ENCODE results near the gene ACO2. TPM values are rescaled to one million over a fixed set of nuclear protein-coding genes. Genes with fewer than 3 reads are reported as not detected.

ACO2 gene
- total and polyA plus RNA-seq, 2 of the 13 experiments (the other 11 are each of a cell fraction or from before 2014, with no cell fraction given) = 19.2 to 45.6 TPM

DNA sequence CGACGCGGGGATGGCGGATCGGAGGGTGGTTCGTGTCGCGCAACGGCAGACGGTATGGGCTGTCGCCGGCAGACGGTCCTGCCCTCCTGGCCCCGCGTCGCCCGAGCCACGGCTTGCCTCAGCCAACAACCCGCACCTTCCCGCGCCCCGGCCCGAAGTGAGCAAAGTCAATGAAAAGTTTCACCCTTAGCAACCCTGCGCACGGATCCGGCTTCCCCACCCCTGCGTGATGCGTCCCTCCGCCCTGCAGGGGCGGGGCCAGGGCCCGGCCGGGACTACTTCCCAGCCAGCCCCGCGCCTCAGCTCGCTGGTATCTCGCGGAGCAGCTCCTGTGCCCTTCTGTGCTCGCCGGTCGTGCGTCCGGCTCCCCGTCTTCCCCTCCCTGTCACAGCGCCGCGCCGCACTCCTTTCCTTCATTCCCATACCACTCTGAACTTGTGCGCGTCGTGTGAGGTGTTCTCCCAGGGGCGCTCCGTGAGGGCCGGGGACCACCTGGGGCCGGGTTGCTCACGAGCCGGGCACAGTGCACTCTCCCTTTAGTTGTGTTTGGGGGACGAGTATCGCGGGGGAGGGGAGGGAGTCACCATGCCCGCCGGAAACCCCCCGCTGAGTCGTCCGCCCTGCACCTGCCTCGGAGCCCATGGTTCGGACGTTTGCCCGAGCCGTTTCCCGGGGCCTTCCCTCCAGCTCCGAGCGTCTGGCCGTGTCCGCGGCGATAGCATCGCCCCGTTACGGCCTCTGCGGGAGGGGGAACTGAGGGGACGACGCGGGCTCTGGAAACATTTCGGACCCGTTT lies 22.1 kb upstream of the ACO2 start, which contains the start of gene TOB2 (continued):
- peak; percentile 72; the same call in 1 of the 2 replicates for TF ChIP-seq ZNF326 (CRISPR knock-in tag; IDR thresholded peaks at IDR 0.05; ENCODE audit: borderline replicate concordance)
- 0 out of 2 replicates have a peak, but pooled peaks have one; percentile 75 for TF ChIP-seq SP1 (IDR thresholded peaks at IDR 0.05)
- TF ChIP-seq SP1 (CRISPR knock-in tag; IDR thresholded peaks at IDR 0.05) = peak; percentile 100
- TF ChIP-seq FOXA1 (IDR thresholded peaks at IDR 0.05) = no peak
- peak; percentile 45; the same call in 1 of the 2 replicates for TF ChIP-seq FOXA1 (CRISPR knock-in tag; IDR thresholded peaks at IDR 0.05)
- TF ChIP-seq ETV5 (CRISPR knock-in tag; IDR thresholded peaks at IDR 0.05; ENCODE audit: borderline replicate concordance) = peak; percentile 77
- TF ChIP-seq ZNF644 (CRISPR knock-in tag; IDR thresholded peaks at IDR 0.05; ENCODE audit: low read depth) = no peak
- TF ChIP-seq, protein P1, sequence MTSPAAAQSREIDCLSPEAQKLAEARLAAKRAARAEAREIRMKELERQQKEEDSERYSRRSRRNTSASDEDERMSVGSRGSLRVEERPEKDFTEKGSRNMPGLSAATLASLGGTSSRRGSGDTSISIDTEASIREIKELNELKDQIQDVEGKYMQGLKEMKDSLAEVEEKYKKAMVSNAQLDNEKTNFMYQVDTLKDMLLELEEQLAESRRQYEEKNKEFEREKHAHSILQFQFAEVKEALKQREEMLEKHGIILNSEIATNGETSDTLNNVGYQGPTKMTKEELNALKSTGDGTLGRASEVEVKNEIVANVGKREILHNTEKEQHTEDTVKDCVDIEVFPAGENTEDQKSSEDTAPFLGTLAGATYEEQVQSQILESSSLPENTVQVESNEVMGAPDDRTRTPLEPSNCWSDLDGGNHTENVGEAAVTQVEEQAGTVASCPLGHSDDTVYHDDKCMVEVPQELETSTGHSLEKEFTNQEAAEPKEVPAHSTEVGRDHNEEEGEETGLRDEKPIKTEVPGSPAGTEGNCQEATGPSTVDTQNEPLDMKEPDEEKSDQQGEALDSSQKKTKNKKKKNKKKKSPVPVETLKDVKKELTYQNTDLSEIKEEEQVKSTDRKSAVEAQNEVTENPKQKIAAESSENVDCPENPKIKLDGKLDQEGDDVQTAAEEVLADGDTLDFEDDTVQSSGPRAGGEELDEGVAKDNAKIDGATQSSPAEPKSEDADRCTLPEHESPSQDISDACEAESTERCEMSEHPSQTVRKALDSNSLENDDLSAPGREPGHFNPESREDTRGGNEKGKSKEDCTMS (CRISPR knock-in tag; conservative IDR thresholded peaks at IDR 0.05) = 0 out of 2 replicates have a peak, but pooled peaks have one; percentile 50
- peak; percentile 95 for TF ChIP-seq RBFOX2 (IDR thresholded peaks at IDR 0.05; ENCODE audit: low read depth, low read length)
- TF ChIP-seq ZBTB8A (CRISPR knock-in tag; IDR thresholded peaks at IDR 0.05; ENCODE audit: borderline replicate concordance, low read depth) = peak; percentile 85
- 0 out of 2 replicates have a peak, but pooled peaks have one; percentile 60 for TF ChIP-seq ZNF33B (CRISPR knock-in tag; IDR thresholded peaks at IDR 0.05)
- peak; percentile 51; the same call in 1 of the 2 replicates for TF ChIP-seq DPF2 (CRISPR knock-in tag; IDR thresholded peaks at IDR 0.05; ENCODE audit: borderline replicate concordance, low read depth)
- peak; percentile 99 for TF ChIP-seq RFXAP (CRISPR knock-in tag; IDR thresholded peaks at IDR 0.05; ENCODE audit: borderline replicate concordance)
- TF ChIP-seq EP300 (IDR thresholded peaks at IDR 0.05; ENCODE audit: low read depth in 2 of 2, low read length in 2 of 2) = peak; percentile 71 to 81; a peak in 3 of 4 replicates
- TF ChIP-seq EP300 (CRISPR knock-in tag; IDR thresholded peaks at IDR 0.05; ENCODE audit: borderline replicate concordance) = peak; percentile 76
- peak; percentile 90 for TF ChIP-seq MEF2D (CRISPR knock-in tag; IDR thresholded peaks at IDR 0.05)
- TF ChIP-seq, protein P2, sequence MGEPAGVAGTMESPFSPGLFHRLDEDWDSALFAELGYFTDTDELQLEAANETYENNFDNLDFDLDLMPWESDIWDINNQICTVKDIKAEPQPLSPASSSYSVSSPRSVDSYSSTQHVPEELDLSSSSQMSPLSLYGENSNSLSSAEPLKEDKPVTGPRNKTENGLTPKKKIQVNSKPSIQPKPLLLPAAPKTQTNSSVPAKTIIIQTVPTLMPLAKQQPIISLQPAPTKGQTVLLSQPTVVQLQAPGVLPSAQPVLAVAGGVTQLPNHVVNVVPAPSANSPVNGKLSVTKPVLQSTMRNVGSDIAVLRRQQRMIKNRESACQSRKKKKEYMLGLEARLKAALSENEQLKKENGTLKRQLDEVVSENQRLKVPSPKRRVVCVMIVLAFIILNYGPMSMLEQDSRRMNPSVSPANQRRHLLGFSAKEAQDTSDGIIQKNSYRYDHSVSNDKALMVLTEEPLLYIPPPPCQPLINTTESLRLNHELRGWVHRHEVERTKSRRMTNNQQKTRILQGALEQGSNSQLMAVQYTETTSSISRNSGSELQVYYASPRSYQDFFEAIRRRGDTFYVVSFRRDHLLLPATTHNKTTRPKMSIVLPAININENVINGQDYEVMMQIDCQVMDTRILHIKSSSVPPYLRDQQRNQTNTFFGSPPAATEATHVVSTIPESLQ (CRISPR knock-in tag; conservative IDR thresholded peaks at IDR 0.05) = peak; percentile 46; the same call in 1 of the 2 replicates
- TF ChIP-seq NCOA1 (CRISPR knock-in tag; IDR thresholded peaks at IDR 0.05) = peak; percentile 83; the same call in 1 of the 2 replicates

Data from HepG2 (cell line).